ENCODE results near the gene TEC. TPM values are rescaled to one million over a fixed set of nuclear protein-coding genes. Genes with fewer than 3 reads are reported as not detected.
A peak's percentile ranks its signal among the peaks of the same experiment; 100 is the strongest.

The TEC gene
- total RNA-seq, 1 donor from 2014 or later: 7.7 TPM

- H3K36me3 ChIP-seq: peaks cover 13% of the 10 kb centered on the region
Measured at GRCh38 chr4:48131736-48132135, 137.9 kb downstream of the TEC start.

GRCh38 chr4:48130100-48130499 is 139.5 kb downstream of the TEC start:
- no peak overlapping the region for H3K4me3 ChIP-seq
- TF ChIP-seq CTCF (IDR thresholded peaks at IDR 0.05): no peak
- H3K36me3 ChIP-seq: peaks cover 3% of the 10 kb centered on the region
- no peak overlapping the region for H3K27ac ChIP-seq
- DNase-seq (no peak), ATAC-seq (no peak)
- H3K4me1 ChIP-seq: peaks cover 29% of the 10 kb centered on the region
- intact Hi-C loops (cut with DNase I): no loop called here
- no peaks in the 10 kb centered on the region for H3K9me3 ChIP-seq
- no peaks in the 10 kb centered on the region for H3K27me3 ChIP-seq

More at GRCh38 chr4:48131736-48132135, 137.9 kb downstream of the TEC start:
- intact Hi-C loops (cut with DNase I): no loop called here
- TF ChIP-seq CTCF (IDR thresholded peaks at IDR 0.05): no peak
- H3K27ac ChIP-seq: no peak overlapping the region
- ATAC-seq (no peak), DNase-seq (no peak)
- H3K4me3 ChIP-seq: no peak overlapping the region
- H3K27me3 ChIP-seq: no peaks in the 10 kb centered on the region
- H3K4me1 ChIP-seq: peaks cover 29% of the 10 kb centered on the region
- no peaks in the 10 kb centered on the region for H3K9me3 ChIP-seq

- no peak for DNase-seq
- intact Hi-C loops (cut with DNase I): no loop called here
- H3K36me3 ChIP-seq: peaks cover 1% of the 10 kb centered on the region
- H3K27me3 ChIP-seq: no peaks in the 10 kb centered on the region
- no peak for TF ChIP-seq CTCF (IDR thresholded peaks at IDR 0.05)
- peak; percentile 7 for ATAC-seq
- peaks cover 29% of the 10 kb centered on the region for H3K4me1 ChIP-seq
- H3K27ac ChIP-seq: peak overlapping the region; percentile 3
- H3K4me3 ChIP-seq: no peak overlapping the region
- no peaks in the 10 kb centered on the region for H3K9me3 ChIP-seq
Measured at GRCh38 chr4:48129307-48130014, 140.2 kb downstream of the TEC start.

- Histone ChIP-seq H3K4me1 (peaks cover 23% of the 10 kb centered on the region), H3K27me3 (no peaks in the 10 kb centered on the region), H3K4me3 (peak overlapping the region; percentile 27), H3K27ac (peak overlapping the region; percentile 63), H3K9me3 (no peaks in the 10 kb centered on the region), H3K36me3 (no peaks in the 10 kb centered on the region)
- intact Hi-C loops (cut with DNase I): no loop called here
- DNase-seq (peak; percentile 71), ATAC-seq (peak; percentile 88)
- TF ChIP-seq CTCF (IDR thresholded peaks at IDR 0.05): peak; percentile 62
Measured at GRCh38 chr4:48127682-48128404, 141.8 kb downstream of the TEC start.

GRCh38 chr4:48127231-48127630 is 142.4 kb downstream of the TEC start:
- Histone ChIP-seq H3K27me3 (no peaks in the 10 kb centered on the region), H3K36me3 (no peaks in the 10 kb centered on the region), H3K9me3 (no peaks in the 10 kb centered on the region), H3K27ac (peak overlapping the region; percentile 63), H3K4me1 (peaks cover 23% of the 10 kb centered on the region), H3K4me3 (no peak overlapping the region)
- intact Hi-C loops (cut with DNase I): no loop called here
- no peak for DNase-seq
- peak; percentile 64 for ATAC-seq
- TF ChIP-seq CTCF (IDR thresholded peaks at IDR 0.05): no peak

Data from upper lobe of right lung (tissue), 1 donor.